Right lobe of liver (tissue), 4 donors: ENCODE data around the gene IFI30.

Experiments used
- CTCF ChIP-seq, 4 donors: fragments of 200-600 bp in 3 of 4; fragments of 450-650 bp in 1 of 4; IDR thresholded peaks; one replicate each; pipeline versions ENCODE4 v1.5.1 to v1.8.0; 2016 to 2022; ENCODE audit warnings: antibody characterized with exemption in 4 of 4, mild to moderate bottlenecking in 2 of 4
- POLR2A ChIP-seq: fragments of 450-650 bp; IDR thresholded peaks from one replicate; pipeline ENCODE4 v1.6.1; 2017; ENCODE audit warnings: antibody characterized with exemption, mild to moderate bottlenecking
- donor health status: DM: no; HTN: no; CAD: no.
- donor health status: DM: no; HTN: no; CAD: no.
- donor health status: DM: no; HTN: yes; CAD: no.

- no peak for TF ChIP-seq POLR2A
- TF ChIP-seq CTCF (IDR thresholded peaks at IDR 0.05): no peak
Measured at GRCh38 chr19:18220632-18221275, 47.1 kb downstream of the IFI30 start.
